HG03175 (cell line): ENCODE results near the gene PTPRE.

Source experiments
- ATAC-seq: cut with Tn5 transposase; IDR thresholded peaks from one replicate; pipeline ENCODE4 v1.9.1; 2021; ENCODE audit warnings: mild to moderate bottlenecking, moderate library complexity; ENCODE audit not compliant: unreplicated experiment

PTPRE gene

GRCh38 chr10:128056303-128057050 is 149.6 kb downstream of the PTPRE start:
- ATAC-seq: no peak

- no peak for ATAC-seq
Observed at GRCh38 chr10:128058106-128058749, 151.3 kb downstream of the PTPRE start.

- no peak for ATAC-seq
Observed at GRCh38 chr10:128058750-128059134, 151.8 kb downstream of the PTPRE start.

- no peak for ATAC-seq
Observed at GRCh38 chr10:128059266-128059981, 152.5 kb downstream of the PTPRE start.

- ATAC-seq: no peak
Observed at GRCh38 chr10:128059982-128060293, 153.0 kb downstream of the PTPRE start.

GRCh38 chr10:128060341-128061250 is 153.7 kb downstream of the PTPRE start:
- ATAC-seq: no peak

- no peak for ATAC-seq
Observed at GRCh38 chr10:128061306-128062300, 154.7 kb downstream of the PTPRE start.

GRCh38 chr10:128062331-128062880 is 155.5 kb downstream of the PTPRE start:
- peak; percentile 6 for ATAC-seq

- ATAC-seq: peak; percentile 40
Observed at GRCh38 chr10:128062881-128063563, 156.1 kb downstream of the PTPRE start.

GRCh38 chr10:128063736-128064107 is 156.8 kb downstream of the PTPRE start:
- no peak for ATAC-seq

- ATAC-seq: peak; percentile 63
Observed at GRCh38 chr10:128064108-128064969, 157.4 kb downstream of the PTPRE start.

GRCh38 chr10:128064970-128065580 is 158.2 kb downstream of the PTPRE start:
- ATAC-seq: peak; percentile 52

- ATAC-seq: no peak
Observed at GRCh38 chr10:128065881-128066534, 159.1 kb downstream of the PTPRE start.

- no peak for ATAC-seq
Observed at GRCh38 chr10:128066870-128067382, 160.0 kb downstream of the PTPRE start.

GRCh38 chr10:128067691-128068397 is 160.9 kb downstream of the PTPRE start:
- ATAC-seq: no peak
